SK-N-SH treated with all-trans-retinoic acid at 6 μM for 48 hours (cell line): Measurements from ENCODE around the gene WDR49.

Experiments
- ARNTL ChIP-seq: fragments of 450-650 bp; formaldehyde crosslinking; IDR thresholded peaks from 2 replicates; pipeline ENCODE4 v1.5.0; 2020; ENCODE audit warnings: low read depth, mild to moderate bottlenecking, moderate library complexity, borderline replicate concordance
- CSDC2 ChIP-seq: fragments of 250-450 bp; sonication (Bioruptor Pico); IDR thresholded peaks from 2 replicates; pipeline ENCODE4 v1.5.0; 2020; ENCODE audit warnings: mild to moderate bottlenecking, moderate library complexity
- ESRRG ChIP-seq: fragments of 250-450 bp; sonication (Bioruptor Pico); IDR thresholded peaks from 2 replicates; pipeline ENCODE4 v1.6.1; 2021; ENCODE audit warnings: mild to moderate bottlenecking
- PPARA ChIP-seq: fragments of 250-450 bp; sonication (Bioruptor Pico); IDR thresholded peaks from 2 replicates; pipeline ENCODE4 v1.5.0; 2020; ENCODE audit warnings: mild to moderate bottlenecking, borderline replicate concordance
- RARB ChIP-seq: fragments of 250-450 bp; sonication (Bioruptor Pico); IDR thresholded peaks from 2 replicates; pipeline ENCODE4 v1.8.0; 2021; ENCODE audit warnings: mild to moderate bottlenecking, moderate library complexity
- ZNF565 ChIP-seq: fragments of 450-650 bp; formaldehyde crosslinking; conservative IDR thresholded peaks from 2 replicates; pipeline ENCODE4 v1.5.0; 2020; ENCODE audit warnings: low read depth, mild to moderate bottlenecking, moderate library complexity
- ZNF8 ChIP-seq: fragments of 450-650 bp; formaldehyde crosslinking; IDR thresholded peaks from 2 replicates; pipeline ENCODE4 v1.5.0; 2020; ENCODE audit warnings: mild to moderate bottlenecking, moderate library complexity
- TF ChIP-seq, protein P1 (sequence below): fragments of 250-450 bp; sonication (Bioruptor Pico); IDR thresholded peaks from 2 replicates; pipeline ENCODE4 v1.5.1; 2021; ENCODE audit warnings: mild to moderate bottlenecking, moderate library complexity
- TF ChIP-seq, protein P2 (sequence below): fragments of 250-450 bp; sonication (Bioruptor Pico); IDR thresholded peaks from 2 replicates; pipeline ENCODE4 v1.5.1; 2020; ENCODE audit warnings: low read depth, mild to moderate bottlenecking, moderate library complexity

DNA sequence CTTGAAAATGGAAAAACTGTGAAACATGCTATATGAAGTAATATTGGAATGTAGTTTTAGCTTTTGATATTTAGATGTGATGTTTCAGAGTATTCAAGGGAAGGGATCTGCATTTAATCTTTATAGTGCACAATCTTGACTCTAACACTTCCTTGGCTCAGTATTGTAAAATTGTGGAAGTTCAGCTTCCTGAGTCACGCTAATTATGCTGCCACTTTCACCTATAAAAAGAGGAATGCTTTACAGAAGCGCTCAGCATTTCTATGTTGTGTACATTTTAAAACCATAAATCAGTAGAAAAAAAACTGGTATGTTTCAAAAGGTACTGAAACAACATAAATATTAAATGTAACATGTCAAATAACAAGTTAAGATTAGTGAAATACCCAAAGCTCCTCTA, 212.5 kb downstream of the WDR49 start:
- TF ChIP-seq ZNF8 (no peak), RARB (CRISPR knock-in tag) (no peak), ARNTL (CRISPR knock-in tag) (no peak), ZNF565 (CRISPR knock-in tag) (no peak), PPARA (CRISPR knock-in tag) (no peak), CSDC2 (no peak), ESRRG (CRISPR knock-in tag) (no peak)
- TF ChIP-seq, protein P1, sequence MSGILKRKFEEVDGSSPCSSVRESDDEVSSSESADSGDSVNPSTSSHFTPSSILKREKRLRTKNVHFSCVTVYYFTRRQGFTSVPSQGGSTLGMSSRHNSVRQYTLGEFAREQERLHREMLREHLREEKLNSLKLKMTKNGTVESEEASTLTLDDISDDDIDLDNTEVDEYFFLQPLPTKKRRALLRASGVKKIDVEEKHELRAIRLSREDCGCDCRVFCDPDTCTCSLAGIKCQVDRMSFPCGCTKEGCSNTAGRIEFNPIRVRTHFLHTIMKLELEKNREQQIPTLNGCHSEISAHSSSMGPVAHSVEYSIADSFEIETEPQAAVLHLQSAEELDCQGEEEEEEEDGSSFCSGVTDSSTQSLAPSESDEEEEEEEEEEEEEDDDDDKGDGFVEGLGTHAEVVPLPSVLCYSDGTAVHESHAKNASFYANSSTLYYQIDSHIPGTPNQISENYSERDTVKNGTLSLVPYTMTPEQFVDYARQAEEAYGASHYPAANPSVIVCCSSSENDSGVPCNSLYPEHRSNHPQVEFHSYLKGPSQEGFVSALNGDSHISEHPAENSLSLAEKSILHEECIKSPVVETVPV (CRISPR knock-in tag) = no peak
- TF ChIP-seq, protein P2, sequence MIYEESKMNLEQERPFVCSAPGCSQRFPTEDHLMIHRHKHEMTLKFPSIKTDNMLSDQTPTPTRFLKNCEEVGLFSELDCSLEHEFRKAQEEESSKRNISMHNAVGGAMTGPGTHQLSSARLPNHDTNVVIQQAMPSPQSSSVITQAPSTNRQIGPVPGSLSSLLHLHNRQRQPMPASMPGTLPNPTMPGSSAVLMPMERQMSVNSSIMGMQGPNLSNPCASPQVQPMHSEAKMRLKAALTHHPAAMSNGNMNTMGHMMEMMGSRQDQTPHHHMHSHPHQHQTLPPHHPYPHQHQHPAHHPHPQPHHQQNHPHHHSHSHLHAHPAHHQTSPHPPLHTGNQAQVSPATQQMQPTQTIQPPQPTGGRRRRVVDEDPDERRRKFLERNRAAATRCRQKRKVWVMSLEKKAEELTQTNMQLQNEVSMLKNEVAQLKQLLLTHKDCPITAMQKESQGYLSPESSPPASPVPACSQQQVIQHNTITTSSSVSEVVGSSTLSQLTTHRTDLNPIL = no peak
